HG02610 (cell line): ENCODE measurements around the gene ALDOA.
"Not testable (repeated sequence)": the region's sequence is repeated elsewhere in the genome, so short reads cannot be mapped to it uniquely, and the experiment has no call there.

Experiments used
- ATAC-seq: cut with Tn5 transposase; IDR thresholded peaks from one replicate; pipeline ENCODE4 v1.9.1; 2021; ENCODE audit warnings: mild to moderate bottlenecking, moderate library complexity; ENCODE audit not compliant: unreplicated experiment

Gene ALDOA

GRCh38 chr16:30114411-30114810, 48.9 kb downstream of the ALDOA start:
- no peak for ATAC-seq

DNA sequence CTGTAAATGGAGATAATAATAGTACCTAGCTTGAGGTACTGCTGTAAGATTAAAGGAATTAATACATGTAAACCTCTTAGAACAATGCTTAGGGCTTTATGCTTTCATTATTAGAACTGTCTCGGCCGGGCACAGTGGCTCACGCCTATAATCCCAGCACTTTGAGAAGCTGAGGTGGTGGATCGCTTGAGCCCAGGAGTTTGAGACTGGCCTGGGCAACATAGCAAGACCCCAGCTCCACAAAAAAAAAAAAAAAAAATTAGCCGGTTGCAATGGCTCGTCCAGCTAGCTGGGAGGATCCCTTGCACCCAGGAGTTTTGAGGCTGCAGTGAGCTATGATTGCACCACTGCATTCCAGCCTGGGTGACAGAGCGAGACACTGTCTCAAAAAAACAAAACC, 49.3 kb downstream of the ALDOA start:
- ATAC-seq, result not testable (repeated sequence)

- no peak for ATAC-seq
These were observed 49.7 kb downstream of the ALDOA start for GRCh38 chr16:30115238-30115637.

DNA sequence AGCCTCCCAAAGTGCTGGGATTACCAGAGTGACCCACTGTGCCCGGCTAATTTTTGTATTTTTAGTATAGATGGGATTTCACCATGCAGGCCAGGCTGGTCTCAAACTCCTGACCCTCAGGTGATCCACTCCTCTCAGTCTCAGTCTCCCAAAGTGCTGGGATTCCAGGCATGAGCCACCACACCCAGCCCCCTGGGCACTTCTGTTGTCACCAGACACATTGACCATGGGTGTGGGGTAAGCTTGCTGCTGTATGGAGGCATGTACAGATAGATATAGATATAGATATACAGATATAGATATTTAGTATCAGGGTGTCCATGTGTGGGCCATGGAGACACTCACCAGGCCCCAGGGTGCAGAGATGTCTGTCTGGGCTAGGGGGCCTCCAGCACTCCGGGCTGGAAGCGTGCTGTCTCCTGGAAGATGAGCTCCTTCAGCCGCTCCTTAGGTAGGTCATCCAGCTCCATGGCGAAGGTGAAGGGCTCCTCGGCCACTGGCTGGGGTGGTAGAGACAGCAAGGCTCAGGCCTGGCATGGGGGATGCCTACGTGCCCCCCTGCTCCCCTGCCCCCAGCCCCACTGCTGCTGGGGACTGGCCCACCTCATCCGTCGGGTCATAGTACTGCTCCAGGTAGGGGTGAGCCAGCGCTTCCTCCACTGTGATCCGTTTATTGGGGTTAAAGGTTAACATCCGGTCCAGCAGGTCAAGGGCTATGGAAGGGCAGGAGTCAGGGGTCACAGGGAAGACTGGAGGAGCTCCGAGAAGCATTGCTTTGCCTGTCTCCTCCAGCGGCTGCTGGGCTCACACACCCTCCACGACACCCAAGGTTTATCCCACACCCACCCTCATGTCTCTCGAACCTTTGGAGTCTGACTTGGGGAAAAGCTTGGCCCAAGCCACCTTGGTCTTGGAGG, 51.0 kb downstream of the ALDOA start:
- no peak for ATAC-seq

DNA sequence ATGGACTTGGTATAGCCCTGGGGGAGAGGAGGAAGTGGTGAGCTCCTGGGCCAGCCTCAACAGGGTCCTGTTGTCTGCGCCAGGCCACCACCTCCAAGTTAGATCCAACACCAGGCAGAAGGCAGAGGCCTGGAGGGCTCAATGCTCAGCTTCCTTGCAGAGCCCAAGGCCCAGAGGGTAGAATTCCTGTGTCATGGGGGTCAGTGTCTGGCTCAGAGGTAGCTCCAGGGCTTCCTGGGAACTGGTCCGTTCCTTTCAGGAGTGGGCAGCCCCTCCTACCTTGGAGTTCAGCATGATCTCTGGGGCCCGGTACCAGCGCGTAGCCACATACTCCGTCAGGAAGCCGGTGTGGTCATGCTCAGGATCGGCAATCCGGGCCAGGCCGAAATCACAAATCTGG, 52.2 kb downstream of the ALDOA start:
- ATAC-seq, result no peak

- no peak for ATAC-seq
These were observed 53.9 kb downstream of the ALDOA start for GRCh38 chr16:30119428-30119827.
